ENCODE data around the gene SLC28A3. TPM values are rescaled to one million over a fixed set of nuclear protein-coding genes. Genes with fewer than 3 reads are reported as not detected.

Gene SLC28A3
- total and polyA plus RNA-seq, 2 experiments from 2014 or later: not detected

- no peak for TF ChIP-seq EZH2phosphoT487 (IDR thresholded peaks at IDR 0.05; ENCODE audit: unreplicated experiment)
These were observed 1.1 kb downstream of the SLC28A3 start (continued) for GRCh38 chr9:84339503-84339902.

DNA sequence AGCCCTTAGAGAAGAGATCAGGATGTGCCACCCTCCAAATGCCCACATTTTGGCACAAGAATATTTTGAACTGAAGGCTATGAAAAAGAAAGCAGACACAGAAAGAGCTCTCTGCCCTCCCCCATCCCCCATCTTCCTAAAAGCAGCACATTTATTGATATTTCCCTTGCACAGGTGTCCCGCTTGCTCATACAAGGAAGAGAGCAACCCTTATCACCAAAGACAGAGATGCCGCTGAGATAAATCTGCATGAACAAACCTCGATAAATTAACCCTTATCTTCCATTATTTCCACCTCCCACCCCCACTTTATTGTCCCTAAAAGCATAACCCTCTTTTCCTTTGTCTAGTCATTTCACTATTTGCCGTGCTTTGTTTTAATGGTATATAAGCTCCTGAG lies 1.8 kb downstream of the SLC28A3 start:
- no peaks in the 10 kb centered on the region; the same call in 1 of the 2 replicates for H3K9me2 ChIP-seq (ENCODE audit: insufficient read depth)
- no peak overlapping the region; the same call in 1 of the 2 replicates for H2AFZ ChIP-seq
- H3K27me3 Mint-ChIP-seq (ENCODE audit: insufficient read depth, low read depth, poor library complexity): peaks cover 4% of the 10 kb centered on the region
- no peak overlapping the region for H3K4me3 ChIP-seq
- H3K4me1 Mint-ChIP-seq: peaks cover 12% of the 10 kb centered on the region; the same call in 2 of the 3 replicates
- DNase-seq (ENCODE audit: low spot score) (no peak), ATAC-seq (no peak)
- no peaks in the 10 kb centered on the region for H3K27me3 ChIP-seq (ENCODE audit: insufficient read depth)
- peaks cover 6% of the 10 kb centered on the region for H3K4me1 ChIP-seq (ENCODE audit: insufficient read depth)
- no peak overlapping the region for H3K4me3 Mint-ChIP-seq
- no peaks in the 10 kb centered on the region for H3K79me2 ChIP-seq (replicated peaks; ENCODE audit: insufficient read depth)
- H3K27ac Mint-ChIP-seq: no peak overlapping the region
- no peaks in the 10 kb centered on the region for H3K36me3 ChIP-seq (ENCODE audit: insufficient read depth)
- no peak for TF ChIP-seq POLR2AphosphoS5 (IDR thresholded peaks at IDR 0.05; ENCODE audit: low read depth)
- TF ChIP-seq, protein P1, sequence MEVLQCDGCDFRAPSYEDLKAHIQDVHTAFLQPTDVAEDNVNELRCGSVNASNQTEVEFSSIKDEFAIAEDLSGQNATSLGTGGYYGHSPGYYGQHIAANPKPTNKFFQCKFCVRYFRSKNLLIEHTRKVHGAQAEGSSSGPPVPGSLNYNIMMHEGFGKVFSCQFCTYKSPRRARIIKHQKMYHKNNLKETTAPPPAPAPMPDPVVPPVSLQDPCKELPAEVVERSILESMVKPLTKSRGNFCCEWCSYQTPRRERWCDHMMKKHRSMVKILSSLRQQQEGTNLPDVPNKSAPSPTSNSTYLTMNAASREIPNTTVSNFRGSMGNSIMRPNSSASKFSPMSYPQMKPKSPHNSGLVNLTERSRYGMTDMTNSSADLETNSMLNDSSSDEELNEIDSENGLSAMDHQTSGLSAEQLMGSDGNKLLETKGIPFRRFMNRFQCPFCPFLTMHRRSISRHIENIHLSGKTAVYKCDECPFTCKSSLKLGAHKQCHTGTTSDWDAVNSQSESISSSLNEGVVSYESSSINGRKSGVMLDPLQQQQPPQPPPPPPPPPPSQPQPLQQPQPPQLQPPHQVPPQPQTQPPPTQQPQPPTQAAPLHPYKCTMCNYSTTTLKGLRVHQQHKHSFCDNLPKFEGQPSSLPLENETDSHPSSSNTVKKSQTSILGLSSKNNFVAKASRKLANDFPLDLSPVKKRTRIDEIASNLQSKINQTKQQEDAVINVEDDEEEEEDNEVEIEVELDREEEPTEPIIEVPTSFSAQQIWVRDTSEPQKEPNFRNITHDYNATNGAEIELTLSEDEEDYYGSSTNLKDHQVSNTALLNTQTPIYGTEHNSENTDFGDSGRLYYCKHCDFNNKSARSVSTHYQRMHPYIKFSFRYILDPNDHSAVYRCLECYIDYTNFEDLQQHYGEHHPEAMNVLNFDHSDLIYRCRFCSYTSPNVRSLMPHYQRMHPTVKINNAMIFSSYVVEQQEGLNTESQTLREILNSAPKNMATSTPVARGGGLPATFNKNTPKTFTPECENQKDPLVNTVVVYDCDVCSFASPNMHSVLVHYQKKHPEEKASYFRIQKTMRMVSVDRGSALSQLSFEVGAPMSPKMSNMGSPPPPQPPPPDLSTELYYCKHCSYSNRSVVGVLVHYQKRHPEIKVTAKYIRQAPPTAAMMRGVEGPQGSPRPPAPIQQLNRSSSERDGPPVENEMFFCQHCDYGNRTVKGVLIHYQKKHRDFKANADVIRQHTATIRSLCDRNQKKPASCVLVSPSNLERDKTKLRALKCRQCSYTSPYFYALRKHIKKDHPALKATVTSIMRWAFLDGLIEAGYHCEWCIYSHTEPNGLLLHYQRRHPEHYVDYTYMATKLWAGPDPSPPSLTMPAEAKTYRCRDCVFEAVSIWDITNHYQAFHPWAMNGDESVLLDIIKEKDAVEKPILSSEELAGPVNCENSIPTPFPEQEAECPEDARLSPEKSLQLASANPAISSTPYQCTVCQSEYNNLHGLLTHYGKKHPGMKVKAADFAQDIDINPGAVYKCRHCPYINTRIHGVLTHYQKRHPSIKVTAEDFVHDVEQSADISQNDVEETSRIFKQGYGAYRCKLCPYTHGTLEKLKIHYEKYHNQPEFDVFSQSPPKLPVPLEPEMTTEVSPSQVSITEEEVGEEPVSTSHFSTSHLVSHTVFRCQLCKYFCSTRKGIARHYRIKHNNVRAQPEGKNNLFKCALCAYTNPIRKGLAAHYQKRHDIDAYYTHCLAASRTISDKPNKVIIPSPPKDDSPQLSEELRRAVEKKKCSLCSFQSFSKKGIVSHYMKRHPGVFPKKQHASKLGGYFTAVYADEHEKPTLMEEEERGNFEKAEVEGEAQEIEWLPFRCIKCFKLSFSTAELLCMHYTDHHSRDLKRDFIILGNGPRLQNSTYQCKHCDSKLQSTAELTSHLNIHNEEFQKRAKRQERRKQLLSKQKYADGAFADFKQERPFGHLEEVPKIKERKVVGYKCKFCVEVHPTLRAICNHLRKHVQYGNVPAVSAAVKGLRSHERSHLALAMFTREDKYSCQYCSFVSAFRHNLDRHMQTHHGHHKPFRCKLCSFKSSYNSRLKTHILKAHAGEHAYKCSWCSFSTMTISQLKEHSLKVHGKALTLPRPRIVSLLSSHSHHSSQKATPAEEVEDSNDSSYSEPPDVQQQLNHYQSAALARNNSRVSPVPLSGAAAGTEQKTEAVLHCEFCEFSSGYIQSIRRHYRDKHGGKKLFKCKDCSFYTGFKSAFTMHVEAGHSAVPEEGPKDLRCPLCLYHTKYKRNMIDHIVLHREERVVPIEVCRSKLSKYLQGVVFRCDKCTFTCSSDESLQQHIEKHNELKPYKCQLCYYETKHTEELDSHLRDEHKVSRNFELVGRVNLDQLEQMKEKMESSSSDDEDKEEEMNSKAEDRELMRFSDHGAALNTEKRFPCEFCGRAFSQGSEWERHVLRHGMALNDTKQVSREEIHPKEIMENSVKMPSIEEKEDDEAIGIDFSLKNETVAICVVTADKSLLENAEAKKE (CRISPR knock-in tag; IDR thresholded peaks at IDR 0.05): no peak
- TF ChIP-seq EZH2phosphoT487 (IDR thresholded peaks at IDR 0.05; ENCODE audit: unreplicated experiment): no peak
- TF ChIP-seq ZNF331 (CRISPR knock-in tag; IDR thresholded peaks at IDR 0.05; ENCODE audit: low read depth): no peak
- no peak for TF ChIP-seq CREB1 (CRISPR knock-in tag; IDR thresholded peaks at IDR 0.05; ENCODE audit: low read depth)
- TF ChIP-seq ZNF114 (CRISPR knock-in tag; IDR thresholded peaks at IDR 0.05): no peak
- H3K9me3 Mint-ChIP-seq: no peaks in the 10 kb centered on the region
- H3K4me2 ChIP-seq: no peak overlapping the region
- H4K20me1 ChIP-seq (replicated peaks; ENCODE audit: insufficient read depth): no peaks in the 10 kb centered on the region
- no peak overlapping the region for H3K27ac ChIP-seq (ENCODE audit: low read depth)
- no peaks in the 10 kb centered on the region for H3F3A ChIP-seq (replicated peaks; ENCODE audit: low read depth)
- no peaks in the 10 kb centered on the region for H3K36me3 Mint-ChIP-seq (ENCODE audit: low read depth)

Measured in GM23338 (cell line).